ENCODE measurements around the gene POC1B. TPM values are rescaled to one million over a fixed set of nuclear protein-coding genes. Genes with fewer than 3 reads are reported as not detected.

POC1B gene
- total RNA-seq, 1 experiment from 2014 or later = 14.1 TPM

- POLR2A ChIA-PET = no interaction called here
- CTCF ChIA-PET = no interaction called here
- H3K9me3 Mint-ChIP-seq (ENCODE audit: unreplicated experiment) = no peaks in the 10 kb centered on the region
- peaks cover 10% of the 10 kb centered on the region for H3K36me3 Mint-ChIP-seq (ENCODE audit: insufficient read depth, unreplicated experiment)
- Histone ChIP-seq H3K36me3 (ENCODE audit: control insufficient read depth, insufficient read depth, low read length) (no peaks in the 10 kb centered on the region), H3K9me3 (no peaks in the 10 kb centered on the region), H3K4me3 (ENCODE audit: low read depth, low read length) (no peak overlapping the region), H3K4me1 (0 out of 2 replicates have a peak, but pooled peaks cover 10% of the 10 kb centered on the region), H3K27me3 (replicated peaks; ENCODE audit: control insufficient read depth, insufficient read depth, low read length) (no peaks in the 10 kb centered on the region)
- no peak for DNase-seq
- no peak overlapping the region for H3K4me3 Mint-ChIP-seq (ENCODE audit: unreplicated experiment)
- TF ChIP-seq, protein P1, sequence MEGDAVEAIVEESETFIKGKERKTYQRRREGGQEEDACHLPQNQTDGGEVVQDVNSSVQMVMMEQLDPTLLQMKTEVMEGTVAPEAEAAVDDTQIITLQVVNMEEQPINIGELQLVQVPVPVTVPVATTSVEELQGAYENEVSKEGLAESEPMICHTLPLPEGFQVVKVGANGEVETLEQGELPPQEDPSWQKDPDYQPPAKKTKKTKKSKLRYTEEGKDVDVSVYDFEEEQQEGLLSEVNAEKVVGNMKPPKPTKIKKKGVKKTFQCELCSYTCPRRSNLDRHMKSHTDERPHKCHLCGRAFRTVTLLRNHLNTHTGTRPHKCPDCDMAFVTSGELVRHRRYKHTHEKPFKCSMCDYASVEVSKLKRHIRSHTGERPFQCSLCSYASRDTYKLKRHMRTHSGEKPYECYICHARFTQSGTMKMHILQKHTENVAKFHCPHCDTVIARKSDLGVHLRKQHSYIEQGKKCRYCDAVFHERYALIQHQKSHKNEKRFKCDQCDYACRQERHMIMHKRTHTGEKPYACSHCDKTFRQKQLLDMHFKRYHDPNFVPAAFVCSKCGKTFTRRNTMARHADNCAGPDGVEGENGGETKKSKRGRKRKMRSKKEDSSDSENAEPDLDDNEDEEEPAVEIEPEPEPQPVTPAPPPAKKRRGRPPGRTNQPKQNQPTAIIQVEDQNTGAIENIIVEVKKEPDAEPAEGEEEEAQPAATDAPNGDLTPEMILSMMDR (IDR thresholded peaks at IDR 0.05; ENCODE audit: insufficient read depth in 1 of 2, low read depth in 1 of 2, low read length in 1 of 2, severe bottlenecking in 1 of 2, unreplicated experiment in 1 of 2) = no peak
- no peak overlapping the region for H3K27ac Mint-ChIP-seq (ENCODE audit: unreplicated experiment)
- intact Hi-C loops (cut with micrococcal nuclease; ENCODE audit: unreplicated experiment) = no loop called here
- H3K27me3 Mint-ChIP-seq (ENCODE audit: insufficient read depth, unreplicated experiment) = no peaks in the 10 kb centered on the region
- no peaks in the 10 kb centered on the region for H3K4me1 Mint-ChIP-seq (ENCODE audit: low read depth, unreplicated experiment)
- no TSS peak for BruUV-seq (replicated peaks)
These were observed 8.1 kb downstream of the POC1B start for GRCh38 chr12:89517720-89518119.

- no peak overlapping the region for H3K4me3 Mint-ChIP-seq (ENCODE audit: unreplicated experiment)
- peaks cover 5% of the 10 kb centered on the region for H3K36me3 Mint-ChIP-seq (ENCODE audit: insufficient read depth, unreplicated experiment)
- no peaks in the 10 kb centered on the region for H3K4me1 Mint-ChIP-seq (ENCODE audit: low read depth, unreplicated experiment)
- H3K36me3 ChIP-seq (ENCODE audit: control insufficient read depth, insufficient read depth, low read length) = no peaks in the 10 kb centered on the region
- no peaks in the 10 kb centered on the region for H3K27me3 Mint-ChIP-seq (ENCODE audit: insufficient read depth, unreplicated experiment)
- no peak overlapping the region for H3K27ac Mint-ChIP-seq (ENCODE audit: unreplicated experiment)
- ChIA-PET POLR2A (no interaction called here), CTCF (no interaction called here)
- H3K4me1 ChIP-seq = 0 out of 2 replicates have a peak, but pooled peaks cover 4% of the 10 kb centered on the region
- intact Hi-C loops (cut with micrococcal nuclease; ENCODE audit: unreplicated experiment) = no loop called here
- H3K9me3 ChIP-seq = no peaks in the 10 kb centered on the region
- no peaks in the 10 kb centered on the region for H3K9me3 Mint-ChIP-seq (ENCODE audit: unreplicated experiment)
- TF ChIP-seq, protein P1 (IDR thresholded peaks at IDR 0.05; ENCODE audit: insufficient read depth in 1 of 2, low read depth in 1 of 2, low read length in 1 of 2, severe bottlenecking in 1 of 2, unreplicated experiment in 1 of 2) = no peak
- DNase-seq = no peak
- H3K27me3 ChIP-seq (replicated peaks; ENCODE audit: control insufficient read depth, insufficient read depth, low read length) = no peaks in the 10 kb centered on the region
- H3K4me3 ChIP-seq (ENCODE audit: low read depth, low read length) = no peak overlapping the region
- no TSS peak for BruUV-seq (replicated peaks)
These were observed 9.2 kb downstream of the POC1B start for GRCh38 chr12:89516633-89517032.

- Histone ChIP-seq H3K4me1 (no peaks in the 10 kb centered on the region), H3K9me3 (no peaks in the 10 kb centered on the region), H3K36me3 (ENCODE audit: control insufficient read depth, insufficient read depth, low read length) (no peaks in the 10 kb centered on the region), H3K4me3 (ENCODE audit: low read depth, low read length) (no peak overlapping the region), H3K27me3 (replicated peaks; ENCODE audit: control insufficient read depth, insufficient read depth, low read length) (no peaks in the 10 kb centered on the region)
- BruUV-seq (replicated peaks) = no TSS peak
- no peaks in the 10 kb centered on the region for H3K27me3 Mint-ChIP-seq (ENCODE audit: insufficient read depth, unreplicated experiment)
- TF ChIP-seq, protein P1 (IDR thresholded peaks at IDR 0.05; ENCODE audit: insufficient read depth in 1 of 2, low read depth in 1 of 2, low read length in 1 of 2, severe bottlenecking in 1 of 2, unreplicated experiment in 1 of 2) = no peak
- intact Hi-C loops (cut with micrococcal nuclease; ENCODE audit: unreplicated experiment) = no loop called here
- H3K4me3 Mint-ChIP-seq (ENCODE audit: unreplicated experiment) = no peak overlapping the region
- H3K36me3 Mint-ChIP-seq (ENCODE audit: insufficient read depth, unreplicated experiment) = no peaks in the 10 kb centered on the region
- CTCF ChIA-PET = no interaction called here
- H3K27ac Mint-ChIP-seq (ENCODE audit: unreplicated experiment) = no peak overlapping the region
- DNase-seq = no peak
- POLR2A ChIA-PET = no interaction called here
- H3K9me3 Mint-ChIP-seq (ENCODE audit: unreplicated experiment) = no peaks in the 10 kb centered on the region
- no peaks in the 10 kb centered on the region for H3K4me1 Mint-ChIP-seq (ENCODE audit: low read depth, unreplicated experiment)
These were observed 11.1 kb downstream of the POC1B start for GRCh38 chr12:89514751-89515150.

Measured in Caco-2 (cell line).